ENCODE measurements around the gene VWA7. TPM values are rescaled to one million over a fixed set of nuclear protein-coding genes. Genes with fewer than 3 reads are reported as not detected.
A peak's percentile ranks its signal among the peaks of the same experiment; 100 is the strongest.
"Not testable (repeated sequence)": the region's sequence is repeated elsewhere in the genome, so short reads cannot be mapped to it uniquely, and the experiment has no call there.

Gene VWA7
- total RNA-seq, 1 donor from 2014 or later, result 1.8 TPM

DNA sequence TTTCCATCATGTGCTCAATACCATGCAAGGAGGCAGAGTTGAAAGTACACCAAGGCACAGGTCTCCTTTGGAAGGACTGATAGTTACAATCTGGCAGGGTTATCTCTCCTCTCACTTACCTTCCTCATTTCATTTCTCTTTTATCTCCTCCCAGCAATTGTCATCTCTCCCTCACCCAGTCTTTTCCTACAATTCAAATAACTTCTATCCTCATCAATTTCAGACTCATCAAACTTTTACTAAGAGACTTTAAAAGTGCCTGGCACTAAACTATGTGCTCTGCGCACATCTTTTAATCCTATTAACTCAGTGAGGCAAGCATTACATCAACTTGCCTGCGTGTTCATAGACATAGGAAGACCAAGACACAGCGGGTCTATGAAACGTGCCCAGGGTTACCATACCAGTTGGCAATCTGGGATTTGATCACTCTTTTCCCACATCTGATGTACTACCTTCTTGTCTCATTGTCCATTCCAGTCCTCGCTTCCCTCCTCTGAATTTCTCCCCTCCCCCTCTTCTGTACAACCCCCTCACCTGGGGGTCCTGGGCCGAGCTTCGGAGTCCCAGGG is 17.3 kb upstream of the VWA7 start:
- peak overlapping the region; percentile 99 for H3K4me3 Mint-ChIP-seq
- no peaks in the 10 kb centered on the region for H3K27me3 Mint-ChIP-seq (ENCODE audit: low read depth)
- peaks cover 12% of the 10 kb centered on the region for H3K4me1 Mint-ChIP-seq
- no peak for DNase-seq (ENCODE audit: low spot score in 2 of 2, unreplicated experiment in 2 of 2)
- peak overlapping the region; percentile 67 for H3K27ac Mint-ChIP-seq
- H3K9me3 Mint-ChIP-seq, result no peaks in the 10 kb centered on the region
- TF ChIP-seq, protein P1, sequence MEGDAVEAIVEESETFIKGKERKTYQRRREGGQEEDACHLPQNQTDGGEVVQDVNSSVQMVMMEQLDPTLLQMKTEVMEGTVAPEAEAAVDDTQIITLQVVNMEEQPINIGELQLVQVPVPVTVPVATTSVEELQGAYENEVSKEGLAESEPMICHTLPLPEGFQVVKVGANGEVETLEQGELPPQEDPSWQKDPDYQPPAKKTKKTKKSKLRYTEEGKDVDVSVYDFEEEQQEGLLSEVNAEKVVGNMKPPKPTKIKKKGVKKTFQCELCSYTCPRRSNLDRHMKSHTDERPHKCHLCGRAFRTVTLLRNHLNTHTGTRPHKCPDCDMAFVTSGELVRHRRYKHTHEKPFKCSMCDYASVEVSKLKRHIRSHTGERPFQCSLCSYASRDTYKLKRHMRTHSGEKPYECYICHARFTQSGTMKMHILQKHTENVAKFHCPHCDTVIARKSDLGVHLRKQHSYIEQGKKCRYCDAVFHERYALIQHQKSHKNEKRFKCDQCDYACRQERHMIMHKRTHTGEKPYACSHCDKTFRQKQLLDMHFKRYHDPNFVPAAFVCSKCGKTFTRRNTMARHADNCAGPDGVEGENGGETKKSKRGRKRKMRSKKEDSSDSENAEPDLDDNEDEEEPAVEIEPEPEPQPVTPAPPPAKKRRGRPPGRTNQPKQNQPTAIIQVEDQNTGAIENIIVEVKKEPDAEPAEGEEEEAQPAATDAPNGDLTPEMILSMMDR (IDR thresholded peaks at IDR 0.05; ENCODE audit: unreplicated experiment), result no peak
- H3K36me3 Mint-ChIP-seq, result peaks cover 11% of the 10 kb centered on the region

DNA sequence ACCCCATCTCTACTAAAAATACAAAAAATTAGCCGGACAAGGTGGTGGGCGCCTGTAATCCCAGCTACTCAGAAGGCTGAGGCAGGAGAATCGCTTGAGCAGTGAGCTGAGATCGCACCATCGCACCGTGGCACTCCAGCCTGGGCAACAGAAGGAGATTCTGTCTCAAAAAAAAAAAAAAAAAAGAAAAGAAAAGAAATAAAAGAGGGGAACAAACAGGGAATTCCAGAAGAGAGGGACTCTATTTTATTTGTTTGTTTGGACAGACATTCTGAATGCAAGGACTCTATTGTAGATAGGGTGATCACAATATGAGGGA is 16.8 kb upstream of the VWA7 start:
- Mint-ChIP-seq H3K4me3 (peak overlapping the region; percentile 99), H3K27ac (peak overlapping the region; percentile 67), H3K36me3 (peaks cover 11% of the 10 kb centered on the region), H3K4me1 (peaks cover 12% of the 10 kb centered on the region)
- H3K27me3 Mint-ChIP-seq (ENCODE audit: low read depth); DNase-seq (ENCODE audit: low spot score in 2 of 2, unreplicated experiment in 2 of 2); H3K9me3 Mint-ChIP-seq: not testable (repeated sequence)

DNA sequence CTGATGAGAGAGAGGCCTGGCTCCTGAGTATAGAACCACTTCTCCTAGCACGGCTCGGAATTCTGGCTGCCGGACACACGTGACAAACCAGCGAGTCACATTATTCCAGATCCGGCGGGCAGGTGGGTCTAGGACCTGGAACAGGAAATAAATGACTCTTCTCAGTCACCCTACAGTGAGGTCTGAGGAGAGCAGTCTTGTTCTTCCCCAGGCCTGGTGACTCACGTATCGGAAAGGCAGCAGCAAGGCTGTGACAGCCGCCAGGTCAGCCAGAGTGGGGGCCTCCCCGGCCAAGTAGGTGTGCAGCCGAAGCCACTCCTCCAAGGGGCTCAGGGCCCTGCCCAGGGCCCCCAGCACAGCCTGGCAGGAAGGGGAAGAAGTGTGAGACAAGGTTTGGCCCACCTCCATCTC is 15.6 kb upstream of the VWA7 start:
- Mint-ChIP-seq H3K9me3 (no peaks in the 10 kb centered on the region), H3K36me3 (peaks cover 10% of the 10 kb centered on the region), H3K4me1 (peaks cover 12% of the 10 kb centered on the region), H3K27ac (no peak overlapping the region), H3K4me3 (no peak overlapping the region), H3K27me3 (ENCODE audit: low read depth) (no peaks in the 10 kb centered on the region)
- no peak for DNase-seq (ENCODE audit: low spot score in 2 of 2, unreplicated experiment in 2 of 2)
- TF ChIP-seq, protein P1 (IDR thresholded peaks at IDR 0.05; ENCODE audit: unreplicated experiment), result no peak

DNA sequence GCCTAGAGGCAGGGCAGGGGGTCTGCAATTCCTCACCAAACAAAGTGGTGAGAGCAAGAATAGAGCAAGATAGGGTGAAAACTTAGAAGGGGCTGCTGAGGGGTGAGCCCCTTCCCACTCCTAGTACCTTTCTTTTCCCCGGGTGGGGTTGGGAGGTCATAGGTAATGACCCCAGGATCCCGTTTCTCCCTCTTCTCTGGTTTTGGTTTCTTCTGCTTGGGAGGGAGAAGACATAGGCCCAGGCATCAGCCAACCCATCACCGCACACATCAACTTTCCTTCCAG is 14.9 kb upstream of the VWA7 start:
- peaks cover 8% of the 10 kb centered on the region for H3K36me3 Mint-ChIP-seq
- H3K4me1 Mint-ChIP-seq, result peaks cover 12% of the 10 kb centered on the region
- H3K9me3 Mint-ChIP-seq, result no peaks in the 10 kb centered on the region

DNA sequence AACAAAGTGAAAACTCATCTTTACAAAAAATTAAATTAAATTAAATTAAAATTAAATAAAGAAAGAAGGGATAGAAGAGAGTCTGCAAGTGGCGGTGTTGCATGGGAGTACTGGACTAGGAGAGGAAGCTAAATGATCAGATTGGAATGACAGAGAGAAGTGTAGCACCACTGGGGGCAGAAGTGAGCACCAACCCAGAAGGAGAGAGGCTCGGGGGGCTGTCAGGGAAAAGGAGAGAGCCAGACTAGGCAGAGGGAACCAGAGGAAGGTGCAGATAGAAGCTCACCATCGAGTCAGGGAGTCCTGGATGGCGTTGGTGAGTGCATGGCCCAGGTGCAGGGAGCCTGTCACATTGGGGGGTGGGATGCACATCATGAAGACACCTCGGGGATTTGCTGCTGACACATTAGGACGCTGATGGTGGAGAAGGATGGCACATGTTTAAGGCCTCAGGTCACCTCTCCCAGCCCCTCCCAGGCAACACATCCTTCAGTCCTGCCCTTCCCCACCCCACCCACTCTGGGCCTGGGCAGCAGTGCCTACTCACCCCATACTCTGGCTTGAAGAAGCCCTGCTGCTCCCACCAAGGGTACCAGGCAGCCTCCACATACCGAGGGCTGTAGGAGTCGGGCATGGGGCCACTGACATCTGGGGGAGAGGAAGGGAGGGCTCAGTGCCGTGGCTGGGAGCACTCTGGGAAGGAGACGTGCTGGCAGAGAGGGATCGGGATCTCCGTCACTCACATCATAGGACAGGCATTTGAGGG is 14.4 kb upstream of the VWA7 start:
- Mint-ChIP-seq H3K4me3 (no peak overlapping the region), H3K4me1 (peaks cover 12% of the 10 kb centered on the region), H3K36me3 (peaks cover 8% of the 10 kb centered on the region), H3K27me3 (ENCODE audit: low read depth) (no peaks in the 10 kb centered on the region), H3K9me3 (no peaks in the 10 kb centered on the region), H3K27ac (no peak overlapping the region)
- DNase-seq (ENCODE audit: low spot score in 2 of 2, unreplicated experiment in 2 of 2), result peak in 1 of 2 experiments; percentile 73
- TF ChIP-seq, protein P1 (IDR thresholded peaks at IDR 0.05; ENCODE audit: unreplicated experiment), result peak; percentile 47

More for the DNA sequence above, 14.9 kb upstream of the VWA7 start:
- TF ChIP-seq, protein P1 (IDR thresholded peaks at IDR 0.05; ENCODE audit: unreplicated experiment), result no peak
- no peaks in the 10 kb centered on the region for H3K27me3 Mint-ChIP-seq (ENCODE audit: low read depth)
- DNase-seq (ENCODE audit: low spot score in 2 of 2, unreplicated experiment in 2 of 2), result no peak
- no peak overlapping the region for H3K27ac Mint-ChIP-seq
- H3K4me3 Mint-ChIP-seq, result no peak overlapping the region

DNA sequence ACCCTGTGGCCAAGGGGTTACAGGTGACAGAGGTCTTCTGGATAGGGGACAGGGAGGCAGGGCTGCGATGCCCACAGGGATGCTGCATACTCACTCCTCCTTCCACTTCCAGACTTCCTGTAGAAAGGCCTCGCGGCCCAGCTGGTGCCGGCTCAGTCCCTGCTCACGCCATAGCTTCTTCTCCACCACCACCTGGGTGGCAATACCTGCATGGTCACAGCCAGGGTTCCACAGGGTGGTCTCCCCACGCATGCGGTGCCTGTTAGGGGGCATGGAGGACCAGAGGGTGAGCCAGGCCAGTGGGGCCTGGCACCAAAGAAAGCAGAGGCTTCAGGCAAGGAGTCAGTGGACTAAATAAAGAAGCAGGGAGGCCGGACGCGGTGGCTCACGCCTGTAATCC is 8.3 kb upstream of the VWA7 start:
- Mint-ChIP-seq H3K36me3 (peaks cover 25% of the 10 kb centered on the region), H3K4me3 (no peak overlapping the region), H3K27me3 (ENCODE audit: low read depth) (no peaks in the 10 kb centered on the region), H3K27ac (no peak overlapping the region), H3K4me1 (no peaks in the 10 kb centered on the region), H3K9me3 (no peaks in the 10 kb centered on the region)
- no peak for DNase-seq (ENCODE audit: low spot score in 2 of 2, unreplicated experiment in 2 of 2)
- TF ChIP-seq, protein P1 (IDR thresholded peaks at IDR 0.05; ENCODE audit: unreplicated experiment), result no peak
